Ishikawa (cell line): ENCODE data around the gene RPRML.

Experiments
- CEBPB ChIP-seq: IDR thresholded peaks from 2 replicates; pipeline ENCODE4 v1.6.1; 2012
- CREB1 ChIP-seq: IDR thresholded peaks from 2 replicates; pipeline ENCODE4 v1.6.1; 2012; ENCODE audit warnings: low read depth
- EGR1 ChIP-seq: IDR thresholded peaks from 2 replicates; pipeline ENCODE4 v1.6.1; 2012
- EP300 ChIP-seq: IDR thresholded peaks from 2 replicates; pipeline ENCODE4 v1.6.1; 2012; ENCODE audit warnings: borderline replicate concordance
- FOXM1 ChIP-seq: IDR thresholded peaks from 2 replicates; pipeline ENCODE4 v1.6.1; 2012; ENCODE audit warnings: low read depth, borderline replicate concordance
- MAX ChIP-seq: IDR thresholded peaks from 2 replicates; pipeline ENCODE4 v1.6.1; 2012
- NFIC ChIP-seq: IDR thresholded peaks from 2 replicates; pipeline ENCODE4 v1.6.1; 2012
- RAD21 ChIP-seq: IDR thresholded peaks from 2 replicates; pipeline ENCODE4 v1.6.1; 2012; ENCODE audit warnings: low read depth
- REST ChIP-seq: IDR thresholded peaks from 2 replicates; pipeline ENCODE4 v1.6.1; 2012; ENCODE audit warnings: low read depth, mild to moderate bottlenecking
- TAF1 ChIP-seq: IDR thresholded peaks from 2 replicates; pipeline ENCODE4 v1.6.1; 2012; ENCODE audit warnings: low read depth, mild to moderate bottlenecking
- TCF12 ChIP-seq: IDR thresholded peaks from 2 replicates; pipeline ENCODE4 v1.6.1; 2012; ENCODE audit warnings: low read depth
- TEAD4 ChIP-seq: IDR thresholded peaks from 2 replicates; pipeline ENCODE4 v1.6.1; 2012
- USF1 ChIP-seq: IDR thresholded peaks from 2 replicates; pipeline ENCODE4 v1.6.1; 2012
- YY1 ChIP-seq: IDR thresholded peaks from 2 replicates; pipeline ENCODE4 v1.6.1; 2012; ENCODE audit warnings: low read depth
- ZBTB7A ChIP-seq: IDR thresholded peaks from 2 replicates; pipeline ENCODE4 v1.6.1; 2012; ENCODE audit warnings: low read depth

RPRML gene

GRCh38 chr17:46951706-46952105 lies 27.3 kb downstream of the RPRML start:
- TF ChIP-seq MAX (no peak), EP300 (no peak), TEAD4 (no peak), FOXM1 (no peak), RAD21 (no peak), REST (no peak), ZBTB7A (no peak)

- TF ChIP-seq TCF12 = no peak
- no peak for TF ChIP-seq ZBTB7A
- TF ChIP-seq CEBPB = no peak
- TF ChIP-seq TAF1 = no peak
- TF ChIP-seq YY1 = no peak
- TF ChIP-seq EP300 = no peak
- TF ChIP-seq USF1 = no peak
- TF ChIP-seq NFIC = no peak
- no peak for TF ChIP-seq CREB1
- TF ChIP-seq FOXM1 = no peak
- no peak for TF ChIP-seq RAD21
- no peak for TF ChIP-seq REST
- no peak for TF ChIP-seq EGR1
- no peak for TF ChIP-seq MAX
- no peak for TF ChIP-seq TEAD4
Measured at GRCh38 chr17:46950997-46951621, 27.9 kb downstream of the RPRML start.

- TF ChIP-seq TAF1 = no peak
- TF ChIP-seq TCF12 = no peak
- TF ChIP-seq EGR1 = no peak
- TF ChIP-seq NFIC = no peak
- TF ChIP-seq RAD21 = no peak
- TF ChIP-seq CREB1 = no peak
- TF ChIP-seq MAX = no peak
- TF ChIP-seq YY1 = no peak
- no peak for TF ChIP-seq REST
- TF ChIP-seq EP300 = no peak
- TF ChIP-seq CEBPB = no peak
Measured at GRCh38 chr17:46950342-46950996, 28.6 kb downstream of the RPRML start.

- TF ChIP-seq USF1 = no peak
- TF ChIP-seq YY1 = no peak
- TF ChIP-seq ZBTB7A = no peak
- no peak for TF ChIP-seq TCF12
- no peak for TF ChIP-seq REST
- TF ChIP-seq EP300 = no peak
- no peak for TF ChIP-seq CREB1
- TF ChIP-seq RAD21 = no peak
- no peak for TF ChIP-seq EGR1
- TF ChIP-seq MAX = no peak
Measured at GRCh38 chr17:46949291-46950174, 29.5 kb downstream of the RPRML start.
